Caki2 (cell line): ENCODE measurements around the gene LTBP3. TPM values are rescaled to one million over a fixed set of nuclear protein-coding genes. Genes with fewer than 3 reads are reported as not detected.
A peak's percentile ranks its signal among the peaks of the same experiment; 100 is the strongest.

Source experiments
- DNase-seq: peaks from one replicate; pipeline ENCODE4 v3.0.0-alpha.2; 2015; ENCODE audit warnings: low read depth
- in situ Hi-C: cut with HindIII; loops from 2 replicates; pipeline ENCODE4 v1.10.0; 2016; ENCODE audit warnings: low sequenced_read_pairs, low pct_unique_long_range_greater_than_20kb, mixed read lengths
- total RNA-seq: library from RNA; depleted of rRNA; stranded (reverse); fragments of >200 nt; shearing (Covaris generic); gene quantifications from 2 replicates; pipeline ENCODE4 v1.2.3, GENCODE V29; 2014; ENCODE audit warnings: low replicate concordance

The LTBP3 gene
- total RNA-seq, 1 experiment from 2014 or later: 74.6 TPM

- in situ Hi-C loops: no loop called here
- peak; percentile 43 for DNase-seq
These were observed 53.3 kb downstream of the LTBP3 start for GRCh38 chr11:65504674-65505465.

- peak; percentile 73 for DNase-seq
- in situ Hi-C loops: no loop called here
These were observed 54.0 kb downstream of the LTBP3 start for GRCh38 chr11:65503949-65504673.

GRCh38 chr11:65503368-65503948 lies 54.7 kb downstream of the LTBP3 start:
- no peak for DNase-seq
- in situ Hi-C loops: no loop called here

GRCh38 chr11:65502555-65503367 lies 55.4 kb downstream of the LTBP3 start:
- DNase-seq: peak; percentile 62
- in situ Hi-C loops: no loop called here

- DNase-seq: no peak
- in situ Hi-C loops: no loop called here
These were observed 55.9 kb downstream of the LTBP3 start for GRCh38 chr11:65502274-65502554.

GRCh38 chr11:65501472-65502273 lies 56.5 kb downstream of the LTBP3 start:
- in situ Hi-C loops: no loop called here
- peak; percentile 55 for DNase-seq

- in situ Hi-C loops: no loop called here
- no peak for DNase-seq
These were observed 57.0 kb downstream of the LTBP3 start for GRCh38 chr11:65501186-65501471.

GRCh38 chr11:65500387-65501185 lies 57.6 kb downstream of the LTBP3 start:
- in situ Hi-C loops: no loop called here
- peak; percentile 54 for DNase-seq

- DNase-seq: peak; percentile 34
- in situ Hi-C loops: no loop called here
These were observed 58.3 kb downstream of the LTBP3 start for GRCh38 chr11:65499713-65500386.

GRCh38 chr11:65498977-65499712 lies 59.0 kb downstream of the LTBP3 start, which contains the start of gene MALAT1:
MALAT1 (plus strand) TSS chr11:65499045.
- in situ Hi-C loops: no loop called here
- peak; percentile 79 for DNase-seq

GRCh38 chr11:65498727-65498976 lies 59.5 kb downstream of the LTBP3 start:
- in situ Hi-C loops: no loop called here
- DNase-seq: no peak

- in situ Hi-C loops: no loop called here
- peak; percentile 53 for DNase-seq
These were observed 60.0 kb downstream of the LTBP3 start for GRCh38 chr11:65498042-65498726.

GRCh38 chr11:65497141-65498041 lies 60.8 kb downstream of the LTBP3 start:
- in situ Hi-C loops: no loop called here
- DNase-seq: peak; percentile 98

- in situ Hi-C loops: no loop called here
These were observed 61.6 kb downstream of the LTBP3 start for GRCh38 chr11:65496304-65497140.

More at GRCh38 chr11:65496304-65497140, 61.6 kb downstream of the LTBP3 start:
- peak; percentile 33 for DNase-seq
